ENCODE data around the gene FAM53A.
A peak's percentile ranks its signal among the peaks of the same experiment; 100 is the strongest.

GRCh38 chr4:1726146-1726934, 42.2 kb upstream of the FAM53A start:
- TF ChIP-seq CTCF (conservative IDR thresholded peaks at IDR 0.05; ENCODE audit: low read depth, low read length) (peak; percentile 93), EZH2 (IDR thresholded peaks at IDR 0.05; ENCODE audit: low read length, unreplicated experiment) (no peak), EZH2phosphoT487 (IDR thresholded peaks at IDR 0.05; ENCODE audit: borderline replicate concordance, low read length) (no peak)

Measured in PC-3 (cell line).